ENCODE data around the gene RAMAC.

DNA sequence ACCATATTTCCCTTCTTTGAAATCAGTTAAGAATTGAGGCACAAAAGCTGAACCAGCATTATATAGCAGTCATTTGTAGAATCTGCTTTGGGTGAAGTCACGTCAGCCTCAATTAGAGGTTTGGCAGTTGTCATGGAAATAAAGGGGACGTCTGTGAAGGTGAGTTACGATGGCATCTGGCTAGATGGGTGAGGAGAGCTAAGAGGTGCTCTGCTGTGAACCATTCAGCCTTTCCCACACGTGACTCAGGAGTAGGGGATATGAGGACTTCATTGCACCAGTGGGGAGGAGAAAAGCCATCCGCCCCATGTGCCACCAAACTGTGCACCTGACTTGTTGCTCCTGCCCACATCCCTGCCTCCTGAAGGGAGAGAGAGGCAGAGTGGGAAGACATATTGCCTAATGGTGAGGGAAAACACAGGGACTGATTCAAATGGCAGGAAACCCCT is 28.2 kb downstream of the RAMAC start:
- no peak for TF ChIP-seq EP300 (IDR thresholded peaks at IDR 0.05; ENCODE audit: borderline replicate concordance in 1 of 2, low read depth in 2 of 2, low read length in 2 of 2)
- no peak for TF ChIP-seq BACH1 (IDR thresholded peaks at IDR 0.05; ENCODE audit: low read length)
- no peak for TF ChIP-seq CTCF (IDR thresholded peaks at IDR 0.05; ENCODE audit: control extremely low read depth in 1 of 3, insufficient read depth in 1 of 3, low read depth in 1 of 3, low read length in 3 of 3)
- no peak; a peak in 1 of 3 replicates for TF ChIP-seq POLR2A (IDR thresholded peaks at IDR 0.05; ENCODE audit: control extremely low read depth in 1 of 2, low read depth in 2 of 2, low read length in 2 of 2)
- no peak for TF ChIP-seq SIN3A (conservative IDR thresholded peaks at IDR 0.05 in 1 of 2, IDR thresholded peaks at IDR 0.05 in 1 of 2; ENCODE audit: low read depth in 1 of 2, low read length in 2 of 2)
- no peak for TF ChIP-seq RFX5 (IDR thresholded peaks at IDR 0.05; ENCODE audit: borderline replicate concordance, low read depth, low read length)
- TF ChIP-seq, protein P1, sequence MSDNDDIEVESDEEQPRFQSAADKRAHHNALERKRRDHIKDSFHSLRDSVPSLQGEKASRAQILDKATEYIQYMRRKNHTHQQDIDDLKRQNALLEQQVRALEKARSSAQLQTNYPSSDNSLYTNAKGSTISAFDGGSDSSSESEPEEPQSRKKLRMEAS (IDR thresholded peaks at IDR 0.05): no peak
- no peak for TF ChIP-seq SIX5 (IDR thresholded peaks at IDR 0.05; ENCODE audit: low read depth, low read length)
- TF ChIP-seq POLR2AphosphoS5 (IDR thresholded peaks at IDR 0.05; ENCODE audit: low read depth, low read length): no peak
- no peak for TF ChIP-seq TBP (IDR thresholded peaks at IDR 0.05; ENCODE audit: low read depth, low read length)
- no peak for TF ChIP-seq CEBPB (IDR thresholded peaks at IDR 0.05; ENCODE audit: low read depth, low read length)
